GM19025 (cell line): Measurements from ENCODE around the gene ROR1.

Experiments used
- ATAC-seq: cut with Tn5 transposase; IDR thresholded peaks from one replicate; pipeline ENCODE4 v1.9.1; 2021; ENCODE audit warnings: mild to moderate bottlenecking, low read depth, moderate library complexity; ENCODE audit not compliant: unreplicated experiment

ROR1 gene

DNA sequence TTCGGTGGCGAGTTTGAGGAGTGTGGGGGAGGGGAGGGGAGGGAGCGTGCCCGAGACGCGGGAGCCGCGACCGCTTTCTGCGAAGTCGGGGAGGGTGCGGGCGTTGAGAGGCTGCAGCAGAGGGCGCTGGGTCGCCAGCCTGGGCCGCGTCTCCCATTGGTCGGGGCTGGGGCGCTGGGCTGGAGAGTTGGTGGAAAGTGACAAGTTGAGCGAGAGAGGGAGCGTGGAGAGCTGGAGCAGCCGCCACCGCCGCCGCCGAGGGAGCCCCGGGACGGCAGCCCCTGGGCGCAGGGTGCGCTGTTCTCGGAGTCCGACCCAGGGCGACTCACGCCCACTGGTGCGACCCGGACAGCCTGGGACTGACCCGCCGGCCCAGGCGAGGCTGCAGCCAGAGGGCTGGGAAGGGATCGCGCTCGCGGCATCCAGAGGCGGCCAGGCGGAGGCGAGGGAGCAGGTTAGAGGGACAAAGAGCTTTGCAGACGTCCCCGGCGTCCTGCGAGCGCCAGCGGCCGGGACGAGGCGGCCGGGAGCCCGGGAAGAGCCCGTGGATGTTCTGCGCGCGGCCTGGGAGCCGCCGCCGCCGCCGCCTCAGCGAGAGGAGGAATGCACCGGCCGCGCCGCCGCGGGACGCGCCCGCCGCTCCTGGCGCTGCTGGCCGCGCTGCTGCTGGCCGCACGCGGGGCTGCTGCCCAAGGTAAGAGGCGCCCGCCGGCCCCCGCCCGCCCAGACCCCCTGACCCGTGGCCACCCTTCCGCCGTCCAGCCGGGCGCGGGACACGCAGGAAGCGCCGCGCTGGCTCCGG lies at the start of gene ROR1:
Gene ROR1 (plus strand): TSS at position 203 of the 802 bp plus-strand sequence.
- no peak for ATAC-seq

DNA sequence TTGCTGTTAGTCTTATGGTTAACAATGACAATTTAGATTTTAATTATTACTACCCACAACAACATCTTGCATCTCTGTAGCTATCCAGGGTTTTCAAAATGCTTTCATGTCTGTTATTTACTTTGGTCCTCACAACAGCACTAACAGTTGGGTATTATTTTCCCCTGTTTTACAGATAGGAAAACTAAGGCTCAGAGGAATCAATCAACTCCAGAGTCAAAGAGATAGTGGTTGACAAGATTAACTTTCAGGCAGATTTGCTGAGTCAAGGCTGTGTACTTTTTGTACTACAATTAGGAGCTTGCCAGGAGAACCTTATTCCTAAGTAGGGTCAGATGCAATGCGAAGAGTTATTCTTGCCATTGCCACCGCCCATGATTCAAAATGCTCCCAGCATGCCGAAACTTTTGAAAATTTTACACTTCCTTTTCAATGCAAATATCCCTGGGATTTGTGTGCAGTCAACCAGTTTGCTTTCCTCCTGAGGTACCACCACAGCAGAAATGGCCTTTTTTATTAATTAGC lies 49.4 kb upstream of the ROR1 start:
- ATAC-seq, result no peak

DNA sequence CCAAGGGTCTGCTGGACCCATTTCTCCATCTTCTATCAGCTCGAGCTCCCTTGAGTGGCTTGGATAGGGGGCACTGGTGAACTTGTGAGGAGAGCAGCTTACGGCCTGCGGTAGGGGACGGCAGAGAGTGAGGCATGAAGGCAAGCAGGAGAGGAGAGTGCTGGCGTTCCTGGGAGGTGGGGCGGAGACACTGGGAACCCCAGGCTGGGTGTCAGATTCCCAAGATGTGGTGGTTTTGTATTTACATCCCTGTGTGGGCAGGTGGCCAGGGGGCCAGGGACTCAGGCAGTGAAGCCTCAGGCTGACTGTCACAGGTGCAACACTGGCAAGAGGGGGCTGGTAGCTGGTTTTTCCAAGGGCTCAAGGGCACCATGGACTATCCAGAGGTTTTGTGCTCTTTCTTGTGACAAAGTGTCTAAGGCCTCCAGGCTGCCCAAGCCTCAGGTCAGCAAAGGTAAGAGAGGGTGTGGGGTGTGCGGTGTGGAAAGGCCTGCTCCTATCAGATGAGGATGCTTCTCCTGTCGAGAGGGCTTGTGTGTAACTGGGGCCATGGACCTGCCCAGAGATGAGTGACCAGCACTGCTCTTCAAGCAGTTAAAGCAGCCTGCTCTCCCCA lies 45.1 kb upstream of the ROR1 start:
- ATAC-seq, result no peak

DNA sequence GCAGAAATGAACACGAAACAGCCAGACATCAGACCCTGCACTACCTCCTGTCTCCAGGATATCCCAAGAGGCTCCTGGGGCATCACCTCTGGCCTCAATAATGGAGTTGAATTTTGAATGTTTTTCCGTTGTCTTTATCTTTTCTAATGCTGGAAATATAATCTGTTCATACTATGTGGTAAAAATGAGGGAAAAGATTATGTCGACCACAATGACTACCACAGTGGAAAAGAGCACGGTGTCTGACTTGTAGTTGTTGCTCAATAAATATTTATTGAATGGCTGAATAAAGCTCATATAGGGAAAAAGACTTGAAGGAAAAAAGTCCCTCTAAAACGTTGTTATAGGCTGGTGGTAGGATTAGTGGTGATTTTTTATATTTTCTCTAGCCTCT lies 44.6 kb upstream of the ROR1 start:
- ATAC-seq, result no peak

DNA sequence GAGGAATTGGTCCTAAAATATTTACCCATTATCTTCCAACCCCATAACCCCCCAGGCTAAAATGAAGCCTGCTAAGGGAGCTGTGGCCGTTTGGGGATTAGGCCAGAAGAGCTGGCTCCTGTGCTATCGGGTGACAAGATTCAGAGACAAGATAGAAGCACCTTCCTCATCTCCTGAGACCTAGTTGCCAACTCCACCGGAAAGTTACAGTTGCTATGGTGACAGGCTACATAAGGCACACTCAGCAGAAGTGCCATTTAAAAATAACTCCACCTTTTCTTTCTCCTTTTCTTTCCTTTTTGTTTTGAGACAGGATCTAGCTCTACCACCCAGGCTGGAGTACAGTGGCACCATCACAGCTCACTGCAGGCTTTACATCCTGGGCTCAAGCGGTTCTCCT lies 43.6 kb upstream of the ROR1 start:
- no peak for ATAC-seq

DNA sequence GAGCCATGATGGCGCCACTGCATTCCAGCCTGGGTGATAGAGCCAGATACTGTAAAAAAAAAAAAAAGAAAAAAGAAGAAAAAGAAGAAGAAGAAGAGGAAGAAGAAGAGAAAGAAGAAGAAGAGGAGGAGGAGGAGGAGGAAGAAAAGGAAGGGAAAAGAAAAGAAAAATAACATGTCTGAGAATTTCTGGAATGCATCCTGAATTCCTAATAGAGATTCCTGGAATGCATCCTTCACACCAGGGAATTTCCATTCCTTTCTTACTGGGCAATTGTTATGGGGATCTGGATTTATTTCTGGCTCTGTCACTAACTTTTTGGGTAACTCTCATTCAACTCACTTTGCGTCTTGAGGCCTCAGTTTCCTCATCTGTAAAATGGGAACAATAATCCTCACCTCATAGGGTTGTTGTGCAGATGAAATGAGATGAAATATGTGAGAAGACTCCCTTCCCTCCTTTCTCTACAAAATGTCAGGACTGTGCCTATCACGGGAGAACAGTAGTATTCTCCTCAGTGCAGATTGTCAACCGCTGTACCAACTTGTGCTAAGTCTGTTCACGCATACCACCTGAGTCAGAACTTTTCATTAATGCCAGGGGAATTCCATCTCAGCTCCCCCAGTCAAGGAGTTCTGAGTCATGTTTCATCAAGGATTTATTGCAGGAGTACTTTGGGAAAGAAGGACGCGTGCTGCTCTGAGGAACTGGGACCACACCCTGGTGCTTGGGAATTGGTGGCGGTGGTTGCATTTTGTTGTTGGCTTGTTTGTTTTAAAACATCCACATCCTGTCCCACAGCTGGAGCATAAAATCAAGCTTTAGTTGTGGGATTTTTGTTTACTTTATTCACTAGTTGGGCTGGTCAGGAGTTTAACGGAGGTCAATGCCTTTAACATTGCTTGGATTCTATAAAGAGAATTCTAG lies 42.4 kb upstream of the ROR1 start:
- no peak for ATAC-seq

DNA sequence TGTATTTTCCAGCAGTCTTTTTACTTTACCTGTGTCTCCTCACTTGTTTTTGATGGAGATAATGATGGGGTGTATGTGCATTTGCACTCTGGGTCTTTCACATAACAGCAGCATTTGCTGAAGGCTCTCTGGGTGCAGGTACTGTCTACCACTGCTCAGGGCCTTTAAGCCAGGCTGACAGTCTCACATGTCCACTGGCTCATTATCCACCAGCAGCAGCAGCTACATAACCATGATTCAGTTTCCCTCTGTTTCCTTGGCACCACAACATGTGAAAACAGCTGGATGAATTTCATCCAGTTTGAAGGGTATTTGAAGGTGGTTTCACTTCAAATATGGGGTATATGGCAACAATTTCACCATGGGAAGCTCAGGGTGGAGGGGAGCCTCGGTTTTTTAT lies 41.2 kb upstream of the ROR1 start:
- no peak for ATAC-seq

DNA sequence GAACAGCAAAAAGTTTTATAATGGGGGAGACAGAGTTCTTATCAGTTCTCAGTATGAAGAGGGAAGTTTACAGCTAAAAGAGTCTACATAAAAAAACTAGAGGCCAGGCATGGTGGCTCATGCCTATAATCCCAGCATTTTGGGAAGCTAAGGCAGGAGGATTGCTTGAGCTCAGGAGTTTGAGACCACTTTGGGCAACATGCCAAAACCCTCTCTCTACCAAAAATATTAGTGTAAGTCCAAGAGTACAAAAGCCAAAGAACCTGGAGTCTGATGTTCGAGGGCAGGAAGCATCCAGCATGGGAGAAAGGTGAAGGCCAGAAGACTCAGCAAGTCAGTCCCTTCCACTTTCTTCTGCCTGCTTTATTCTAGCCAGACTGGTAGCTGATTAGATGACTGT lies 35.0 kb upstream of the ROR1 start:
- ATAC-seq, result no peak

DNA sequence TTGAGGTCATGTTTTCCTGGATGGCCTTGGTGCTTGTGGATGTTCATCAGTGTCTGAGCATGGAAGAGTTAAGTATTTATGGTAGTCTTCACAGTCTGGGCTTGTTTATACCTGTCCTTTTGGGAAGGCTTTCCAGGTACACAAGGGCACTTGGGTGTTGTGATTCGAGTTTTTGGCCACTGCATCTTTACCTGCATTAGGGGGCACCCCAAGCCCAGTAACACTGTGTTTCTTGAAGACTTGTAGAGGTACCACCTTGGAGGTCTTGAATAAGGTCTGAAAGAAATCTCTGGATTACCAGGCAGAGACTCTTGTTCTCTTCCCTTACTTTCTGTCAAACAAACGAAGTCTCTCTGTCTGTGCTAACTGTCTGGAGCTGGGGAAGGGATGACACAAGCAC lies 34.4 kb upstream of the ROR1 start:
- no peak for ATAC-seq

DNA sequence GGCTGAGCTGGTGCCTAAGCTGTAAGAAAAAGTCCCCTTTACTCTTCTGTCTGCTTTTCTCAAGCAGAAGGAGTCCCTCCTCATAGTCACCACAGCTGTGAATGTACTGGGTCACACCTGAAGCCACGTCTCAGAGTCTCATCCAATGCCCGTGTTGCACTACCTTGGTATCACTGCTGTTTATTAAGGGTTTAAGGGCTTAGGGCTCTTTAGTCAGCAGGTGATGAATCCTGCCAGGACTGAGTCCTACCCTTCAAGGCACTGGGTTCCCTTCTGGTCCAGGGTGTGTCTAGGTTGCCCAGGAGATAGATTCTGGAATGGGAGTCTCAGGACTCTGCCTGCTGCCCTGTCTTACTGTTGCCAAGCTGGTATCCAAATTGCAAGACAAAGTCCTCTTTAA lies 33.4 kb upstream of the ROR1 start:
- ATAC-seq, result no peak

DNA sequence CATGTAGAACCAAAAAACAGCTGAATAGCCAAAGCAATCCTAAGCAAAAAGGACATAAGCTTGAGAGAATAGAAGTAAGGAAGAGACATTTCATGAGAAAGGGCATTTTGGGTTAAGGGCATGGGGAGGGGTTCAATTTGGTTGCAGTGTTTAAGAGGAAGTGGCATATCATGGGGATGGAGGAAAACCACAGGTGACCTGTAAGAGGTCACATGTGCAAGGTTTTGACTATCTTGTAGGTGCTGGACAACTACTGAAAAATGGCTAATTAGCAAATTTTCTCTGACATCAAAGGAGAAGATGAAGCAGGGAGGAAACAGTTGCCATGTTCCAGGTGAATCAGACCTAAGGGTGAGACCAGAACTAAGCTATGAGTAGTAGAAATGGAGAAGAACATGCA lies 31.3 kb upstream of the ROR1 start:
- ATAC-seq, result no peak

DNA sequence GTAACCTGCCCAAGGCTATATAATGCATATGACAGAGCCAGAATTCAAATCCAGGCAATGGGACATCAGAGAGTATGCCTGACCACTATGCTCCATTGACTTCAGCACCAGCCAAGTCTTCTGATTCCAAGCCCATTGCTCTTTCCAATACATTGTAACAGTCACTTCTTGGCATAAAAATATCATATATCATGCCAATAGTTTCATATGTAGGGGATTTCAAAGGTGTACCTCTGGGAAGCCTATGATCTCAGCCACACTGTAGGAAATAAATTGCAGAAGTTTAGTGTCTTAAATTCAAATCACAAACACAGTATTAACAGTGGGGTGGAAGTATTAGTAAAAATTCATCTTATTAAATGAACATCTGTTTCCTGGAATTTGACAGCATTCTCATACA lies 30.0 kb upstream of the ROR1 start:
- no peak for ATAC-seq

DNA sequence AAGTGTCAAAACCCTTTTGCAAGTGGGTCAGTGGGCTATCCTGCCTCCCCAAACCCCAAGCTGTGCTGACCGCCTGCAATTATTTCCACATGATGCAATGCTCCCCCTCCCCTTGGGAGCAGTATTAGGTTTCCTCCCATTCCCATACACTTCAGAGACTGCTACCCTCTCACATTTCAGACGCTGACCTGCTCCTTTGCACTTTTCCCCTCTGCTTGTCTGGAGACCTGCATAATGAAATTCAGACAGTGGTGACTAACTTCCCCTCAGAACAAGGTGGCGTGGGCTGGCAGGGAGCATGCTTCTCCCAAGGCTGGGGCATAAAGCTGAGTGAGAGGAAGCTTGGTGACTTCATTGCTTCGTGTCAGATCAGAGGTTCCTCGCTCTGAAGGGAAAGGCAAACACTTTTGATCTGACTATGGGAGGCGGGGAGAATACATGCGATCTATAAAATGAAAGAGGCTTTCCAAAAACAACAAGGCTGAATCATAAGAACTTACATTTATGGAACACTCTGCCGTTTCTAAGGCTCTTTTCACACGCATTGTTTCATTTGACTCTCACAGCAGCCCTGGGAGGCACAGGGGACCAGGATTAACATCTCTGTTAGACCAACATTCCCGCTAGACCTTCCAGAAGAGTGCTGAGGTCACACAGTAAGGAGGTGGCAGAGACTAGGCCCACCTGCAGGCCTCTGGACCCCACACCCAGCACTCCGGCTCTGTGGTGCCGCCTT lies 27.5 kb upstream of the ROR1 start:
- no peak for ATAC-seq

DNA sequence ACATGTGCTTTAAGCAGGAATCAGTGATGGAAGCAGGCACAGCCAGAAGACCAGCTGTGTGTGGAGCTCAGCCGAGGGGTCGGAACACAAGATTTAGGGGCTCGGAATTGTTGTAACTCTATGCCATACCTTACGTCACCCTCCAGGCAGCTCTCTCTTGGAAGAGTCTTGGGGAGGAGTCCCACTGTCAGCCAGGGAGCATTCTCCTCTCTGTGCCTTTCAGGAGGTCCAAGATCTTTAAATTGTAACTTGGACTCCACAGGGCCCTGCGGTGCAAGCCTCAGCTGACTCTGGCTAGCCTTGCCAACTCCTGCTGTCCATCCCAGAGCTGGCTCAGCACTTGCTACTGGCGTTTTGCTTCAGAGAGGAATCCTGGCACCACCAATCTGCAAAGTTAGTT lies 26.4 kb upstream of the ROR1 start:
- no peak for ATAC-seq

DNA sequence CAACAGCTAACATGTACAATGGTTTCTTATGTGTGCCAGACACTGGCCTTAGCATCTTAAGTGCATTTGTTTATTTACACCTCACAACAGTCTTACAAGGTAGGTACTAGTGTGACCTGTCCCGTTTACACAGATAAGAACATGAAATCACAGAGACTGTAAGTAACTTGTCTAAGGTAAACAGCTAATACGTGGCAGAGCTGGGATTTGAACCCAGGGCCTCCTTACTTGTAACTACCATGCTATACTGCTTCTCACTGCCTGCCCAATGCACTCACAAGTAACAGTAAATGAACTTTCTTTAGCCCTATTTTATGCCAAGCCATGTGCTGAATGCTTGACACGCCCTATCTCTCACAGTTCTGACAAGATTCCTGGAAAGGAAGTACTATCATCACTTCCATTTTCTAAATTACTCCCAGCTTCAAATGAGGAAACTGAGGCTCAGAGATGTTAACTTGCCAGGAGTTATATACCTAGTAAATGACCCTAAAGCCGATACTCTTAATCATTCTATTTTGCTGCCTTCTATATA lies 25.7 kb upstream of the ROR1 start:
- ATAC-seq, result no peak

DNA sequence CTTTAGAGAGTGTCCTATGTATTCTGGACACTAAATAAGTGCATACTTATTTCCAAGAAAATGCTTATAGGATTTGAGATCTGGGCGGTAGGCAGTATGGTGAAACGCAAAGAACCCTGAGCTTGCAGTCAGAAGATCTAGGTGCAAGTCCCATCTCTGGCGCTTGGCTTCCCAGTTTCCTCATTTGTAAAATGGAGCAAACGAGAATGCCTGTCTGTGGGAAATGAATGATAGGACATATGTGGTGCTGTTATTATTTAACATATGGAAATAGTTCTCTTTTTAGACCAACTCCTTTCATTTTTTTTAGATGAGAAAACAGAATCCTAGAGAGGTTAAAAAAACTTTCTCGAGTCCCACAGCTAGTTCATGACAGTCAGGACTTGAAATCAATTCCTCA lies 25.2 kb upstream of the ROR1 start:
- no peak for ATAC-seq

DNA sequence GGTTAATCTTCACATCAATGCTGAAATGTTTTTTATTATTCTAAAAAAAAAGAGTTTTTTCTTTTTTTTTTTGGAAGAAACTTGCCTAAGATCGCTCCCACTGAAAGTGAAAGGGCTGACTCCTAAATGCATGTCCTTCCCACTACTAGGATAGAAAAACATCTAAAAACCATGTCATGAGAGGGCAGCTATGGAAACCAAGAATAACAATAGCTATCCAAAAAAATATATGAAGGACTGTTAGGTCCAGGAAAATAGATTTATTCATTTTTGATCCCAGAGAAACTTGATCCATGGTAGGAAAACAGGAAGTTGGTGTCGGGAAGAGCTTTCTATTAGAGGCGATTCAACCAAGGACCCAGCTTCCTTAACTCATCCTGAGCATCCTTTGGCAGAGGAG lies 23.1 kb upstream of the ROR1 start:
- ATAC-seq, result no peak

DNA sequence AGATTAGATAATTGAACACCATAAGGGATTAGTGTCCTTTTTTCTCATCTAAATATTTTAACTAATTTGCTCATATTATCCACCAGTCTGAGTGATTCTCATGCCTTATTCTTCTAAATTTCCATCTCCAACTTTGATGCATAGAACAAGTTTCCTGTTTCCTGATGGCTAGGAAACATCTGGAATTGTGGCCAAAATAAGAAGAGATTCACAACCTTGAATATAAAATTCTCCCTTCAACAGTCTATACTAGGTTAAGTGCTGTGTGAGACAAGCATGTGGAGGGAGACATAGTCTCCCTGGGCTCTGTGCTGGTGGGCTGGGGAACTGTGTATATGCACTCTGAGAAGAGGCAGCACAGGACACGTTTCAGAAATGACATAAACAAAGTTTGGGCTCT lies 21.6 kb upstream of the ROR1 start:
- no peak for ATAC-seq

DNA sequence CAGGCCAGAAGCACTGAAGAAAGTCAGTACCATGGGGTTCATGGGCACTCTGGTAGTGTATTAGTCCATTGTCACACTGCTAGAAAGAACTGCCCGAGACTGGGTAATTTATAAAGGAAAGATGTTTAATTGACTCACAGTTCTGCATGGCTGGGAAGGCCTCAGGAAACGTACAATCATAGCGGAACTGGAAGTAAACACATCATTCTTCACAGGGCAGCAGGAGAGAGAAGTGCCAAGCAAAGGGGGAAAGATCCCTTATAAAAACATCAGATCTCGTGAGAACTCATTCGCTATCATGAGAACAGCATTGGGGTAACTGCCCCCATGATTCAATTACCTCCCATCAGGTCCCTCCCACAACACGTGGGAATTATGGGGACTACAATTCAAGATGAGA lies 20.2 kb upstream of the ROR1 start:
- ATAC-seq, result no peak

DNA sequence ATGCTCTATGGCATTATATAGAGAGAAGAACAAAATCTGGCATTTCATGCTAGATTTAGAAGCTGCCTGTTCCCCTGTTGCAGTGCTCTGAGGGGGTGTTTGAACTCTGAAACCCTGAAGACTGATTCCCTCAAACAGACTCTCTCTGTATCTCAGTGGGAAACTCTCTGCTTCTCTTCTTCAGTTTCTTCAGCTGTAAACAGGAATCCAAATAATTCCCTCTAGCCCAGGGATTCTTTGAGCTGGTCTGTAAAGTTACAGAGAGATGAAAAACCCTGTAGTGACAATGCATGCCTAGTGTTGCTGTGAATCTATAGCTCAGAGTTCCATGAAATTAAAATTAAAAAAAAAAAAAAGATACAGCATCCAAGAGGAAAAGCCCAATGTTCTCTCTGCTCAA lies 17.0 kb upstream of the ROR1 start:
- no peak for ATAC-seq
